NT2/D1 (cell line): ENCODE measurements around the gene TMEM190.

ENCODE experiments used
- YY1 ChIP-seq: IDR thresholded peaks from 2 replicates; pipeline ENCODE4 v1.6.1; 2011; ENCODE audit not compliant: insufficient read length, insufficient read depth
- ZNF274 ChIP-seq: IDR thresholded peaks from 2 replicates; pipeline ENCODE4 v1.6.1; 2011; ENCODE audit warnings: mild to moderate bottlenecking, low read depth, low read length

DNA sequence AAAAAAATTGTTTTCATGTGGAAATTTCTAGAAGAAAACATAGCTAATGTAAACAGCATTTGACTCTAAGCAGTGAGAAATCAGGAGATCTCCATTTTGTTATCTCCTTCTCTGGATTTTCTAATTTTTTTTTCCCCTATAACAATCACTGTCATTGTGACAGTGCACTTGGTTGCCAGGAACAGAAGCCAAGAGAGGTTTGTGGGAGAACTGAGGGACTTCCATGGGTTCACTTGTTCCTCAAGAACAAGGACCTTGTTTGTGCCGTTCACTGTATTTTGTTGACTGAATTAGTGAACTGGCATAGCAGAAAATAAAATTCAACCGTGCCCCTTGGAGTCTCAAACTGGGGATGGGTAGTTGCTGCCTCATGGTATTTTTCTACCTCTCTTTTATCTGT is 49.4 kb downstream of the TMEM190 start:
- TF ChIP-seq YY1 (no peak), ZNF274 (no peak)
